RPMI7951 (cell line): ENCODE measurements around the gene GPD1L. TPM values are rescaled to one million over a fixed set of nuclear protein-coding genes. Genes with fewer than 3 reads are reported as not detected.

Experiments used
- total RNA-seq: library from RNA; depleted of rRNA; stranded (reverse); fragments of >200 nt; shearing (Covaris generic); gene quantifications from 2 replicates; pipeline ENCODE4 v1.2.3, GENCODE V29; 2014; rRNA removed

The GPD1L gene
- total RNA-seq, 1 experiment from 2014 or later: 12.7 TPM

Other genes starting within 250 kb of the GPD1L start
- 4.7 and 6.9 TPM in 2 replicates for gene OSBPL10, start 125.4 kb upstream of the GPD1L start, total RNA-seq
- 0.60 and 1.4 TPM in 2 replicates for gene ZNF860, start 124.9 kb upstream of the GPD1L start, total RNA-seq
- gene CMTM8, start 132.1 kb downstream of the GPD1L start, total RNA-seq: not detected in 2 replicates